ENCODE data around the gene ATP8B3. TPM values are rescaled to one million over a fixed set of nuclear protein-coding genes. Genes with fewer than 3 reads are reported as not detected.

ATP8B3 gene
- total and polyA plus RNA-seq, 10 of the 15 experiments (the other 5 are each of a cell fraction or from before 2014, with no cell fraction given): 0.13 to 1.7 (median 0.52) TPM

- H4K20me1 ChIP-seq (ENCODE audit: control insufficient read depth, insufficient read depth): no peaks in the 10 kb centered on the region
- DNase-seq (ENCODE audit: low read depth, low spot score) (no peak), ATAC-seq (no peak), FAIRE-seq (no peak)
- H3K36me3 ChIP-seq (ENCODE audit: control insufficient read depth in 2 of 2, insufficient read depth in 2 of 2, low read length in 1 of 2): no peaks in the 10 kb centered on the region
- no peak overlapping the region for H3K4me2 ChIP-seq (ENCODE audit: control insufficient read depth, insufficient read depth)
- ChIA-PET POLR2A (no interaction called here), SMC1A (ENCODE audit: uncharacterized antibody, unreplicated experiment) (no interaction called here), RAD21 (ENCODE audit: unreplicated experiment) (no interaction called here), CTCF (no interaction called here)
- H2AFZ ChIP-seq (ENCODE audit: control insufficient read depth, low read depth, low read length): no peak overlapping the region
- TF ChIP-seq MTA2 (IDR thresholded peaks at IDR 0.05; ENCODE audit: low read depth) (no peak), CHD2 (IDR thresholded peaks at IDR 0.05; ENCODE audit: borderline replicate concordance, low read depth, low read length) (no peak), CREM (IDR thresholded peaks at IDR 0.05; ENCODE audit: low read depth) (no peak), SPI1 (IDR thresholded peaks at IDR 0.05; ENCODE audit: borderline replicate concordance, insufficient read depth, low read depth, low read length) (no peak), SRF (IDR thresholded peaks at IDR 0.05; ENCODE audit: low read depth in 2 of 2, low read length in 2 of 2) (no peak), BHLHE40 (IDR thresholded peaks at IDR 0.05; ENCODE audit: borderline replicate concordance in 1 of 2, low read depth in 2 of 2, low read length in 1 of 2) (no peak), MXI1 (IDR thresholded peaks at IDR 0.05; ENCODE audit: low read depth, low read length) (no peak), ATF7 (IDR thresholded peaks at IDR 0.05; ENCODE audit: low read depth) (no peak), RAD21 (IDR thresholded peaks at IDR 0.05; ENCODE audit: insufficient read depth, low read depth, low read length) (no peak), SIN3A (IDR thresholded peaks at IDR 0.05; ENCODE audit: low read depth, low read length) (no peak), USF1 (IDR thresholded peaks at IDR 0.05; ENCODE audit: borderline replicate concordance, extremely low read length, insufficient read depth, low read depth, low read length) (no peak), DPF2 (IDR thresholded peaks at IDR 0.05) (no peak)
- TF ChIP-seq, protein P1, sequence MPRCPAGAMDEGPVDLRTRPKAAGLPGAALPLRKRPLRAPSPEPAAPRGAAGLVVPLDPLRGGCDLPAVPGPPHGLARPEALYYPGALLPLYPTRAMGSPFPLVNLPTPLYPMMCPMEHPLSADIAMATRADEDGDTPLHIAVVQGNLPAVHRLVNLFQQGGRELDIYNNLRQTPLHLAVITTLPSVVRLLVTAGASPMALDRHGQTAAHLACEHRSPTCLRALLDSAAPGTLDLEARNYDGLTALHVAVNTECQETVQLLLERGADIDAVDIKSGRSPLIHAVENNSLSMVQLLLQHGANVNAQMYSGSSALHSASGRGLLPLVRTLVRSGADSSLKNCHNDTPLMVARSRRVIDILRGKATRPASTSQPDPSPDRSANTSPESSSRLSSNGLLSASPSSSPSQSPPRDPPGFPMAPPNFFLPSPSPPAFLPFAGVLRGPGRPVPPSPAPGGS (IDR thresholded peaks at IDR 0.05; ENCODE audit: borderline replicate concordance, insufficient read depth, low read depth, low read length, poor library complexity, severe bottlenecking): no peak
- TF ChIP-seq, protein P2, sequence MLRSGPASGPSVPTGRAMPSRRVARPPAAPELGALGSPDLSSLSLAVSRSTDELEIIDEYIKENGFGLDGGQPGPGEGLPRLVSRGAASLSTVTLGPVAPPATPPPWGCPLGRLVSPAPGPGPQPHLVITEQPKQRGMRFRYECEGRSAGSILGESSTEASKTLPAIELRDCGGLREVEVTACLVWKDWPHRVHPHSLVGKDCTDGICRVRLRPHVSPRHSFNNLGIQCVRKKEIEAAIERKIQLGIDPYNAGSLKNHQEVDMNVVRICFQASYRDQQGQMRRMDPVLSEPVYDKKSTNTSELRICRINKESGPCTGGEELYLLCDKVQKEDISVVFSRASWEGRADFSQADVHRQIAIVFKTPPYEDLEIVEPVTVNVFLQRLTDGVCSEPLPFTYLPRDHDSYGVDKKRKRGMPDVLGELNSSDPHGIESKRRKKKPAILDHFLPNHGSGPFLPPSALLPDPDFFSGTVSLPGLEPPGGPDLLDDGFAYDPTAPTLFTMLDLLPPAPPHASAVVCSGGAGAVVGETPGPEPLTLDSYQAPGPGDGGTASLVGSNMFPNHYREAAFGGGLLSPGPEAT (IDR thresholded peaks at IDR 0.05; ENCODE audit: low read depth): no peak
- BruUV-seq (replicated peaks): no TSS peak
- no peaks in the 10 kb centered on the region for H3K4me1 ChIP-seq (ENCODE audit: control insufficient read depth, insufficient read depth, low read length)
- peaks cover 11 to 23% of the 10 kb centered on the region in 2 experiments for H3K27me3 ChIP-seq (replicated peaks in 1 of 2; ENCODE audit: control insufficient read depth in 2 of 2, insufficient read depth in 2 of 2, low read length in 1 of 2)
- in situ Hi-C loops (cut with MboI) (no loop called here), intact Hi-C loops (cut with micrococcal nuclease; ENCODE audit: unreplicated experiment) (no loop called here)
- no peak overlapping the region for H3K9ac ChIP-seq (ENCODE audit: control insufficient read depth, insufficient read depth, low read length)
- no peak overlapping the region for H3K27ac ChIP-seq (ENCODE audit: control insufficient read depth, insufficient read depth)
- 23% methylated on average over 4 of the region's 10 CpGs for WGBS (ENCODE audit: insufficient coverage, insufficient replicate concordance, low lambda C conversion rate, missing lambda C conversion rate)
- H3K9me3 ChIP-seq (replicated peaks; ENCODE audit: control insufficient read depth, insufficient read depth, low read length): no peaks in the 10 kb centered on the region; the same call in 2 of the 3 replicates
- H3K79me2 ChIP-seq (ENCODE audit: control insufficient read depth, insufficient read depth, low read length): no peaks in the 10 kb centered on the region
- no peak overlapping the region for H3K4me3 ChIP-seq
Observed at GRCh38 chr19:1758231-1758577, 53.9 kb downstream of the ATP8B3 start.

All from GM12878 (cell line).